Amniotic epithelial cell (primary cell): ENCODE results near the gene HGS.

Experiments used
- DNase-seq: peaks from one replicate; pipeline ENCODE4 v3.0.0-alpha.2; 2010; ENCODE audit warnings: low read depth

HGS gene, protein sequence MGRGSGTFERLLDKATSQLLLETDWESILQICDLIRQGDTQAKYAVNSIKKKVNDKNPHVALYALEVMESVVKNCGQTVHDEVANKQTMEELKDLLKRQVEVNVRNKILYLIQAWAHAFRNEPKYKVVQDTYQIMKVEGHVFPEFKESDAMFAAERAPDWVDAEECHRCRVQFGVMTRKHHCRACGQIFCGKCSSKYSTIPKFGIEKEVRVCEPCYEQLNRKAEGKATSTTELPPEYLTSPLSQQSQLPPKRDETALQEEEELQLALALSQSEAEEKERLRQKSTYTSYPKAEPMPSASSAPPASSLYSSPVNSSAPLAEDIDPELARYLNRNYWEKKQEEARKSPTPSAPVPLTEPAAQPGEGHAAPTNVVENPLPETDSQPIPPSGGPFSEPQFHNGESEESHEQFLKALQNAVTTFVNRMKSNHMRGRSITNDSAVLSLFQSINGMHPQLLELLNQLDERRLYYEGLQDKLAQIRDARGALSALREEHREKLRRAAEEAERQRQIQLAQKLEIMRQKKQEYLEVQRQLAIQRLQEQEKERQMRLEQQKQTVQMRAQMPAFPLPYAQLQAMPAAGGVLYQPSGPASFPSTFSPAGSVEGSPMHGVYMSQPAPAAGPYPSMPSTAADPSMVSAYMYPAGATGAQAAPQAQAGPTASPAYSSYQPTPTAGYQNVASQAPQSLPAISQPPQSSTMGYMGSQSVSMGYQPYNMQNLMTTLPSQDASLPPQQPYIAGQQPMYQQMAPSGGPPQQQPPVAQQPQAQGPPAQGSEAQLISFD

DNA sequence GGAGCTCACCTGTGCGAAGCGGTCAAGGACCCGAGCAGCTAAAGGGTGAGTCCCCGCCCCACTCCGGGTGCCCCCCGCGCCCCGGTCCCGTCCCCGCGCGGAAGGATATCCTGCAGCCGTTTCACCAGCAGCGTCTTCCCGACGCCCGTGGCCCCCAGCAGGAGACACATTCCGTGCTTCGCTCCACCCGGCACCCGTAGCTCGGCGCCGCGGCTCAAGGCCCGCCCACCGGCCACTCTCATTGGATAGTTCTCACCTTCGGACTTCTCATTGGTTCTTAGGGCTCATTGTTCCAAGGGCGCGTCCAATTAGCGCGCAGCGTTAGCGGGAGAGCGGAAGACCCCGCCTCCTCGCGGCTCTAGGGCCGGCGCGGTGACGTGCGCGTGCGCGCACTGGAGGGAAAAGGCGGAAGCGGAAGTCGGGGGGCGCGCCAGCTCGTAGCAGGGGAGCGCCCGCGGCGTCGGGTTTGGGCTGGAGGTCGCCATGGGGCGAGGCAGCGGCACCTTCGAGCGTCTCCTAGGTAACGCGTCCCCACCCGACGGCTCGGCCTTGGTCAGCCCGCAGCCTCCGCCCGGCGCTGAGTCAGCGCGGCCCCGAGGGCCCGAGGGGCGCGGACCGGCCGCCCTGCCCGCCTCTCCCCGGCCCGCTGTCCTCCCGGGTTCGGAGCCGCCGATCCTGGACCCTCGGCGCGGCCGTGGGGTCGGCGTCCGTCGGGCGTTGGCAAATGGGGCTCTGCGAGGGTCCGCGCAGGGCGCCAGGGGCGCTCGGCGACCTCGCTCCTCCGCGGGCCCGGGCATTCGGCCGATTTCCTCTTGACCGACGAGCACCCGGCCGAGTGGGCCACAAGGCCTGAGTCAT, at the start of gene HGS, which contains the start of gene ARL16:
Gene HGS, plus strand, starts transcription at position 428 of the 858 bp plus-strand sequence. Its CDS starts 56 bp downstream, at position 484.
Gene ARL16, minus strand, starts transcription at position 214 of the 858 bp plus-strand sequence. Its CDS starts 44 bp downstream, at position 170.
- peak; percentile 99 for DNase-seq

DNA sequence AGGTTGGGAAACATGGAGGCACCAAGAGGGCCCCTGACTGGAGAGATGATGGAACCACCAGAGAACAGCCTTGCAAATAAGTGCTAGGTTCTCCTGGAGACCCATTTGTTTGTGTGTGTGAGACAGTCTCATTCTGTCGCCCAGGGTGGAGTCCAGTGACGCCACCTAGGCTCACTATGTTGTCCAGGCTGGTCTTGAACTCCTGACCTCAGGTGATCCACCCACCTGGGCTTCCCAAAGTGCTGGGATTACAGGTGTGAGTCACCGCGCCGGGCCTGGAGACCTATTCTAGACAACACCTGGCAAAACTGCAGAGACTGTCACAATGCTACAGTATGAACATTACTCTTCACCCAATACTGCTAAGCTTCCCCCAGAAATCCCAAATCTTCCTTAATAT, 48.4 kb upstream of the HGS start:
- no peak for DNase-seq

GRCh38 chr17:81635973-81636504, 47.8 kb upstream of the HGS start:
- DNase-seq = no peak

GRCh38 chr17:81636505-81637288, 47.1 kb upstream of the HGS start, which contains the start of the genes NPLOC4 and TSPAN10:
NPLOC4 (minus strand) TSS chr17:81637112; CDS start chr17:81636930, 182 bp downstream.
TSPAN10 (plus strand) TSS chr17:81637196; CDS start chr17:81642413, 5,217 bp downstream.
- peak; percentile 68 for DNase-seq

GRCh38 chr17:81638683-81639082, 45.1 kb upstream of the HGS start:
- DNase-seq = no peak

- DNase-seq = no peak
Observed at GRCh38 chr17:81640011-81640410, 43.8 kb upstream of the HGS start.

DNA sequence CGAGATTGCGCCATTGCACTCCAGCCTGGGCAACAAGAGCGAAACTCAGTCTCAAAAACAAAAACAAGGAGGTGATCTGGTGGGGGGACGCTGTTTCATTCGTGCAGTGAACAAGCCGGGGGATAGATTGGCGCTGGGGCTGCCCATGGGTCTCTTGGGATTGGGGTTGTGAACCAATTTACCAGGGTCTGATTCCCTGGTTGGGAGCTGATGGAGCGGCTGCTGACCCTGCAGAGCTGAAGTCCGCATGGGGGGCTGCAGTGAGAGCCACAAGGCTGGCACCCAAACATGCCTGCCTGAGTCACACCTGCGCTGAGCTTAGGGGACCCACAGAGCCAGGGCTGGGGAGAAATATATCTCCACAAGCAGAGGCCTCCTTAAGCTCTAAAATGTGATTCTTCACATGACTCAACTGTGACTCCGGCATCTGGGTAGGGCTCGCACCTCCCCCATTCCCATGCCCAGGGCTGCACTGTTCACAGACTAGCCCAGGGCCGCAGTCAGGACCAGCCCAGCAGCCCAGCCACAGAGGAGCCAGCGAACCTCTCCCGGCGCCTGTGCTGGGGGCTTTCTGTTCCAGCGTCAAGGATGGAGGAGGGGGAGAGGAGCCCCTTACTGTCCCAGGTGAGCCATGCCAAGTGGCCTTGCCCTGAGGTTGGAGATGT, 41.9 kb upstream of the HGS start:
- peak; percentile 83 for DNase-seq

DNA sequence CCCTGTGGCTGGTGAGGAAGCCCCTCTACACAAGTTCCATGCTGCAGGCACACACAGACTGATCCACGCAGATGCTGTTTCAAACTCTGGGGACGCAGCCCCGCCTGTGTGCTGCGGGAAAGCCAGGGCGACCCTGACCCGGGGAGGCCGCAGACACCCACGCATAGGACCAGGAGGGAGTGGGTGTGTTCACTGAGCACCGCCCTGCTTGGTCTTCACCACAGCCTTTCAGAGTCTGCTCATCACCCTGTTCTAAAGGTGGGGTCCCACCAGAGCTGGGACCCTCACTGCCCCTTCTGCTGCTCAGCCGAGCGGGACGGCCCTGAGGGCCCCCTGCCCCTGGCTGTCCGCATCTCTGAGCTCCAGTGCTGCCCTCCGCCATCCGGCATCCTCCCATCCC, 39.3 kb upstream of the HGS start:
- no peak for DNase-seq

- DNase-seq = no peak
Observed at GRCh38 chr17:81644976-81645952, 38.5 kb upstream of the HGS start.

- no peak for DNase-seq
Observed at GRCh38 chr17:81646869-81647600, 36.8 kb upstream of the HGS start.

DNA sequence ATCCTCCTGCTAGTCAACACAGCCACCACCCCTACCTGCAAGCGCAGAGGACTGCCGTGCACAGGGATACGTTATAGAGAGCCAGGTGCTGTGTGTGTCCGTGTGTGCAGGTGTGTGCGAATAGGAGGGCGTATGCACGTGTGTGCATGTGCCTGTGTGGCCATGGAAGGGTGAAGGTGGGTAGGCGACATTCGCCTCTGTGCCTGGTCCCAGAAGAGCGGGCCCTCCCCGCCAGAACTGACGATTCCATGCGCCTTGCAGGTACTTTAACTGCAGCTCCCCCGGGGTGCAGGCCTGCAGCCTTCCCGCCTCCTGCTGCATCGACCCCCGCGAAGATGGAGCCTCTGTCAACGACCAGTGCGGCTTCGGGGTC, 36.2 kb upstream of the HGS start:
- no peak for DNase-seq

DNA sequence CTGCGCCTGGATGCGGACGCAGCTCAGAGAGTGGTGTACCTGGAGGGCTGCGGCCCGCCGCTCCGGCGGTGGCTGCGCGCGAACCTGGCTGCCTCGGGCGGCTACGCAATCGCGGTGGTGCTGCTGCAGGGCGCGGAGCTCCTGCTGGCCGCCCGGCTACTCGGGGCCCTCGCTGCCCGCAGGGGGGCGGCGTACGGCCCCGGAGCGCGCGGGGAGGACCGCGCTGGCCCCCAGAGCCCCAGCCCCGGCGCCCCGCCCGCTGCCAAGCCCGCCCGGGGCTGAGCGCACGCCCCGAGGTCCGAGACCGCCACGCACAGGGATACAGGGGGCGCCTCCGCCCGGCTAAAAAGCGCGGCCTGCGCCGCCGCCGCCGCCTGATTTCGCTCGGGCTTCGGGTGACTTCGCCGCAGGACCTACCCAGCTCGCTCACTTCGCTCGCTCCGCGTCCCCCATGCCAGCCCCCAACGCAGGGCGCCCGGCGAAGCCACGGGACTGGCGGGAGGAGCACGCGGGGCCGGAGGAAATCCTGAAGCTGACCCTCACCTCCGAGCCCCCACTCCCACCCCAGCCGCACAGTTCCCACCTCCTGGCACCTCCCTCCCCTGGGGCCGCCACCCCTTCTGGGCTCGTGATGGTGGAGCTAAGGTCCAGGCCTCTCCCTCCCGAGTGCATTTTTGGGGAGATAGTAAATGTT, 35.7 kb upstream of the HGS start:
- no peak for DNase-seq

DNA sequence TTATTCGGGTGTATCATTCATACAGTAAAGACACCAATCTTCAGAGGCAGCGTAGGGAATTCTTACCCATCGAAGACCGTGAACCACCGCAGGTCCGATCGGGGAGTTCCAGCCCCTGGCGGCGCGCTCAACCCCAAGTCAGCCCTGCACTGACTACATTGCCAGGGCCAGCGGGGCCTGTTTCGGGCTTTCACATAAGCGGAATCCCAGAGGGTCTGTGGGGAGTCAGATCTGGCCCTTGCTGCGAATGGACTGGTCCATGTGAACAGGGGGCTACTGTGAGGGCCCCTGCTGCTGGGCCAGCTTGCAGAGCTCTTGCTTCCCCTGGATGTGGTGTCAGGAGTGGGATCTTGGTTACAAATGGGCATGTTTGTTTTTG, 35.1 kb upstream of the HGS start:
- no peak for DNase-seq

GRCh38 chr17:81650951-81651350, 32.9 kb upstream of the HGS start:
- DNase-seq = no peak

DNA sequence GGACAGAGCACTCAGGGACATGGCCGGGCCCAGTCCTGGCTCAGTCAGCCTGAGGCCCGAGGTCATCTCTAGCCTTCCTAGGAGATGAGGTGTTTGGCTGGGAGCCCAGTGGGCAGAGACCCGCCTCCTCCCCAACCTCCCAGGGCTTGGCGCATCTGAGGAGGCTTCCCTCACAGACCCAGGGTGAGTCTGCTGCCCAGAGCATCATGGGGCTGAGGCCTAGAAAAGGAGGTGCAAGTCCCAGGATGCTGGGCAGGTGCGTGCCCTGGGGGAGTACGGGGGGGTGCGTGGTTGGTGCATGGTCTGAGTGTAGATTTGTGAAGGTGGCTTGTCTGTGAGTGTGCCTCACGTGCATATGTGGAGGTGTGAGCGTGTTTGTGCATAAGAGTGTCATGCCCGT, 32.1 kb upstream of the HGS start:
- DNase-seq = peak; percentile 90

DNA sequence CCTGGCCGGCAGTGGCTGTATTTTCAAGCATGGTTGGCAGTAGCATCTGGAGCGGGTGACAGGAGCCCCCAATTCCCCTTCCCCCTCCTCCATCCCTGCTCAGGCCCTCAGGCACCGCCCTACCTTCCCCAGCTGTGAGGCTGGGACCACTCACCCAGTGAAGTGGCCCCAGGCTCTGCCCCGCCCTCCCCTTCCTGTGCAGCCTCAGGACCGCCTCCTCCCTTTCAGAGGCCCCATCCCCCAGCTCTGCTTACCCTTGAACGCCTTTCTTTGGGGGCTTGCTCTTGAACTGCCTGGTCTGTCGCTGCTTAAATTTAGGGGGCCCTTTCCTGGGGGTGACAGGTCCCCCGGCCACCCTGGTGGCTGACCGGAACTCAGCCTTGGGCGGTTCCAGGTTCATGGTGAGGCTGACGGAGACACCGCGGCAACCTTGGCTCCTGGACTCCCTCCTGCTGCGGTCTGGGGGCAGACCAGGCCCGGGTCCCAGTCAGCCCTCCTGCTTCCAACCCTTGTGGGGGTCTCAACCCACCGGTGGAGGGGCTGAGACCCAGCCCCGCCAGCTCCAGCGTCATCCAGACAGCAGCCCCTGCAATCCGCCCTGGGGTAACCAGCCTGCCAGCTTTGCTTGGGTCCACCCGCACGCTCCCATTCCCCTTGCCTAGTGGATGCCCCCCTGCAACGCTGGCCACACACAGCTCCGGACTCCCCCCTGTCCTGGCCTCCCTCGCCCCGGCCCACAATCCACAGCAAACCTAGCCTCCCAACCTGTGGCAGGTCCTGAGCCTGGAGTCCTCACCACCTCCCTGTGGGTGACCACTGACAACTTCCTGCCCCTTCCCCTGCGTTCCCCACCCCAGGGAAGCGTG, 30.7 kb upstream of the HGS start:
- no peak for DNase-seq
